Measurements from ENCODE around the gene FBRSL1.

FBRSL1 gene

GRCh38 chr12:132510746-132511477 lies 21.0 kb downstream of the FBRSL1 start:
- DNase-seq (ENCODE audit: low spot score): no peak

DNA sequence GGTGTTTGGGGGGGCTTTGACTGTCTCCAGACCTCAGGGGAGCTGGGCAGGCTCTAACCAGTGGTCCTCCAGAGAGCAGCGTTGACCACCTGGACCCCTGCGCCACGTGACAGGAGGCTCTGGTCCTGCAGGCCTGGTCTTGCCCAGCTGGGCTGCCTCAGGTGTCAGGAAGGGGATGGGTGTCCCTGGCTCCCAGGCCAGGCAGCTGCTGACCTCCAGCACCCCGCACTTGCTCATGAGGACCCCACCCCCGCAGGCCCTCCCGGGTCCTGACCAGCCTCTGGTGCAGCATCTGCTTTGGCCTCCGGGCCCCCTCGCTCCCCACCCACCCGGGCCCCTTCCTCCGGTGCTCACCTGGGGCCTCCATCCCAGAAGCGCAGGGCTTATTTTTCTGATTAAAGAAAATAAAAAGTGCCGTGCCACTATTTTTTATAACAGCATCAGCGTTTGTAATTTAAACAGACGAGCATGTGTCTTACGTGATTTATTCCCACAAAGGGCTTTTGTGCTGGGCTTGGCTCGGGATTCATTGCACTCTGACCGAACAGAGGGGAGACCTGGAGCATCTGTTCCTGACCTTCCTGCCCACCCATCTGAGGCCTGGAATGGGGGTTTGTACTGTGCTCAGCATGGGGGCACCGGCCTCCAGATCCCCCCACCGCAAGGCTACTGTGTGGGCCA lies 21.7 kb downstream of the FBRSL1 start:
- peak; percentile 46 for DNase-seq (ENCODE audit: low spot score)

- peak; percentile 48 for DNase-seq (ENCODE audit: low spot score)
These were observed 22.5 kb downstream of the FBRSL1 start for GRCh38 chr12:132512197-132513069.

DNA sequence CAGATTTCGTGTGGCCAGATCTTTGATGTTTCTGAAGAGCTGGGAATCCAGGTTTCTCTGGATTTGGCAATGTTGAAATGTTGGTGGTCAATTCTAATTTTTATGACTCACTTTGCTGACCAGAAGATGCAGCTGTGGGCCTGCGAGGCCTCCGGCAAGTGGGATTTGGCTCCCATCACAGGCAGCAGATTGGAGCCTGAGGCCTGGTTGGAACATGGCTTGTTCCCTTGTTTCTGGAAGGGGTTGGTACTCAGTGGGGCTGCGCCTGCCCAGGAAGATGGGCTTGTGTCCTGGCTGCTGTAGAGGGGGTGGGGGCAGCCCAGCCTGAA lies 23.1 kb downstream of the FBRSL1 start:
- DNase-seq (ENCODE audit: low spot score): no peak

DNA sequence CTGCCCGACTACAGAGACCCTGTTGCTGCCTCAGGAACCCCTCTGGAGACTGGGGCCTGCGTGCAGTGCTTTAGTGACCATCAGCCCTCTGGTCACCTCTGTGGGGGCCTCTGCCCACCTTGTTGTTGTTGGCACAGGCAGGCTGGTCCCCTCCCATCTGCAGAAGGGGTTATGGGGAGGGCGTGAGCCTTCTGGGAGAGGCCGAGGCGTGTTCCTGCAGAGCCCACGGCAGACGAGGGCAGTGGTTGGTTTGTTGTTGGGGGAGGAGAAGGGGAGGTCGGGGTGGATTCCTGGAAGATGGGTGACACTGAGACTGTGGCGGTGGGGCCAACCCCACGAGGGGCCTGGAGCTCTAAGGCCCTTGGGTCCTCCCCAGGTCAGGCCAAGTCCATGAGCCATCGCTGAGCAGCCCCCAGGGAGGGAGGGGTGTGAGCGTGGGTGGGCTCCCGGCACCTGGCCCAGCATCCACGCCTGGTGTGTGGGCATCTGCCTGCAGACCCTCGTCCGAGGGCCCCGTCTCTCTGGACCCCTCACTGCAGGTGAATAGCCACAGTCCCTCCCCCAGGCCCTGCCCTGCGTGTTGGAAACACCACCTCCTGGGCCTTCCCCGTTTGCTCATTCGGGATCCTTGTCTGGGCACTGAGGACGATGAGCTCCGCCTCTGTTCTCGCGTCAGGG lies 23.6 kb downstream of the FBRSL1 start:
- DNase-seq (ENCODE audit: low spot score): no peak

DNA sequence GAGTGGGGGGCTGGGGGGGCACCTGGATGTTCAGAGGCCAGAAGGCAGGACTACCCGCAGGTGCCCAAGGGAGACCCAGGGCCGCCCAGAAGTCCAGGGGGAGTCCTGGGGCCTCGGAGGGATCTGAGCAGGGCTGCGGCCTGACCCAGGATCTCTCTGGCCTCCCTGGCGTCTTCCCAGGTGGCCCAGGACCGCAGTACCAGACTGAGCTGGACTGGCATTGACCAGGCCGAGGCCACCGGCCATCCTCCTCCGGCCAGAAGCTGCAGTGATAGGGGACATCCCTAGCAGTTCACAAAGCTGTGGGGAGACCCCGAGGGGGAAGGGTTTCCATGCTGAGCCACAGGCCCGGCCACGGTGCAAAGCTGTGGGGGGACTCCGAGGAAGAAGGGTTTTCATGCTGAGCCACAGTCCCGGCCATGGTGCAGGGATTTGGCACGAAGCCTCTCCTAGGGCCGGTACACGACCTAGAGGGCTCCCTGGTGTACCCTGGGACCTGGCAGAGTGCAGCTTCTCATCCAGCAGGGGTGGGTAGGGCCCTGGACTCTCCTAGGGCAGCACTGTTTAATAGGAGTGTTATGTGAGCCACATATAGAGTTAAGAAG lies 24.4 kb downstream of the FBRSL1 start:
- DNase-seq (ENCODE audit: low spot score): no peak

DNA sequence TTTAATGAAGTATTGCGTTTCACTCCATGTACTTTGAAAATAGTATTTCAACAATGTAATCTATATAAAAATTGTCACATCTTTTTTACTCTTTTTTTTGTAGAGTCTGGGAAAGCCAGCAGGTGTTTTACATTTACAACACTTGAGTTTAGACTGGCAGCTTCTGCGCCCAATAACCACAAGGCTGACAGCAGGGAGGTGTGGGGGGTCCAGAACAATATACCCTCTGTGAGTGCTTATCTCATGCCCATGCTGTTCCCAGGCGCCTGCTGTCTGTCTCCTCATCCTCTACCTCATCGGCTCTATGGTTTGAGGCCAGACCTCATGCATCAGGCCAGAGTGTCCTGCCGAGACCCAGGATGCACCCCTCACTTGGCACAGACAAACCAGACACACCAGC lies 24.9 kb downstream of the FBRSL1 start:
- DNase-seq (ENCODE audit: low spot score): no peak

DNA sequence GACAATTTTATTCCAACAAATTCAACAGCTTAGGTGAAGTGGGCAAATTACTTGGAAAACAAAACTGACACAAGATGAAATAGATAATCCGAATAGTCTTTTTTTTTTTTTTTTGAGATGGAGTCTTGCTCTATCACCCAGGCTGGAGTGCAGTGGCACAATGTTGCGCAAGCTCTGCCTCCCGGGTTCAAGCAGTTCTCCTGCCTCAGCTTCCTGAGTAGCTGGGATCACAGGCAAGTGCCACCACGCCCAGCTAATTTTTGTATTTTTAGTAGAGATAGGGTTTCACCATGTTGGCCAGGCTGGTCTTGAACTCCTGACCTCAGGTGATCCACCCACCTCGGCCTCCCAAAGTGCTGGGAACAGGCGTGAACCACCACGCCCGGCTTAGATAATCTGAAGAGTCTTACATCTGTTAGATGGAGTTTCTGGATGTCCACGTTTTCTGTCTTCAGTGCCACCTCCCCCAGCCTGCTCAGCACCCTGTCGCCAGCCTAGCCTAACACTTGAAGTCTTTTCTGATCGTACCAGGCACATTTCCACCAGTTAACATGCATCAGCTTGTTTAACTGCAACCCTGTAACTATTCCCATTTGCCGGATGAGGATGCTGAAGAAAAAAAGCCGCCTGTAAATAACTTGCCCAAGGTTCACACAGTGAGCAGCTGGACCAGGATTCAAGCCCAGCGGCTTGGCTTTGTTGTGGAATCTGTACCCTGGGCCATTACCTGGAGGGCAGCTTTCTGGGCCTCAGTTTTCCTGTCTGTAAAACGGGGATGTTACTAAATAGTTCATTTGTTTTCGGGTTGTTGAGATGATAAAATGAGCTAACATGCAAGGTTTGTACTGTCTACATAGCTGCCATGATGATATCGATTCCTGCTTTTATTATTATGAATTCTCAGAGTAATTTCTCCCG lies 26.4 kb downstream of the FBRSL1 start:
- DNase-seq (ENCODE audit: low spot score): no peak

DNA sequence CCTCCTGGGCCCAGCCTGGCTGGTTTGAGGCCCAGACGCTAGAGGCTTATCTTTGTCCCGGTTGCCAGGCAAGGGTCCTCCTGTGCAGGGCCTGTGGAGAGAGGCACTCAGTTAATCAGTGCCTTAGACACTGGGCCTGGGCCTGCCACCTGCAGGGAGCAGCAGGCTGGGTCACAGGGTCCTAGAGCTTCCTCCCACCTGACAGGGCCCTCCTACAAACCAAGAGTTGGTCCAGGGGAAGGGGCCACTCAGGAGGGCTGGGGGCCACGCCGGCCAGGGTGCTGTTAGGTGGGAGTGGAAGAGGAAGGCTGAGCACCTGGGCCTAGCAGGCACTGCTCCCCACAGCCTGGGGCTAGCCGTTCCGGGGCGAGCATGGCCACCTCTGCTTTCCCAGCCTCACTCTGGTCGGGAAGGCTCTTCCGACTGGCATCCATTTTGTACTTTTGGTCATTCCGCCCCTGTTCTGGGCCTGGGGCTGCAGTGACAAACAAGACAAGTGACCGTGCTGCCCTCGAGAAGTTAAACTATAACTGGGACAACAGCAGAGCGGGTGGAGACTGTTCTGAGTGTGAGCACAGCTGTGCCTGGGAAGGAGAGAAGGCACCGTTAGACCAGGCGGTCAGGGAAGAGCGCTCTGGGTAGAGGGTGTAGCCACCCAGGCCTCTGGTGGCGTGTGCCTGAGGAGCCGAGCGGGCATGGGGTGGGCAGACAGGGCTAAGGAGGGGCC lies 27.2 kb downstream of the FBRSL1 start:
- no peak for DNase-seq (ENCODE audit: low spot score)

GRCh38 chr12:132517740-132518100 lies 27.8 kb downstream of the FBRSL1 start:
- peak; percentile 65 for DNase-seq (ENCODE audit: low spot score)

GRCh38 chr12:132518354-132518992 lies 28.5 kb downstream of the FBRSL1 start:
- no peak for DNase-seq (ENCODE audit: low spot score)

DNA sequence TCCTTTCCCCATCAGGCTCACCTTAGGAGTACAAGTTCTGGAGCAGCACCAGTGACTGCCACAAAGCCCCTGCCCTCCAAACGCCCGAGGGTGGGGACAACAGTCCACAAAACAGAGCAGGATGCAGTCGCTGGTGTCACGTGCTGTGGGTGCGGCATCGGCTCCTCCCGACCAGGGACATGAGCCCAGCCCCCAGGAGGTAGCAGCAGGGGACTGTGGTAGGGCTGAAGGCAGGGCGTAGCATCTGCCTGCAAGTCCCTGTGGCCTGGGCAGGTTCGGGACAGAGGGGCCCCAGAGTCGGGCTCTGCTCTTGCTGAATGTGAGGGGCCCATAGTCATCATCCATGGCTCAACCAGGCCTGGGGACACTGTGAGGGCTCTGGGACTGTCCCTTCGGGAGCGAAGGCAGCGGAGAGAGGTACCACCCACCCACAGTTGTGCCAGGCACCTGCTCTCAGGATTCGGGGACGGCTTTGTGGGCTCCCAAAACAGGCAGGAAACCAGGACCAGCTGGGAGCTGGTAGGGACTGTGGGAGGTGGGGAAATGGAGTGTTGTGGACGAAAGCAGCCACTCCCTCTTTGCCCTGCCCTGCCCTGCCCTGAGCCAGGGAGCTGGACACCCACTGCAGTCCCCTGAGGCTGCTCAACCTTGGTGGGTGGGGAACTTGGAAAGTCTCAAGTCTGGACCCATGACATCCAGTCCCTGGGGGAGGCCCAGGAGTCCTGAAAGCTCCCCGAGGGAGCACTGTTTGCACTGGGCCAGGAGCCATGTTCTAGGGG lies 30.7 kb downstream of the FBRSL1 start:
- DNase-seq (ENCODE audit: low spot score): no peak

DNA sequence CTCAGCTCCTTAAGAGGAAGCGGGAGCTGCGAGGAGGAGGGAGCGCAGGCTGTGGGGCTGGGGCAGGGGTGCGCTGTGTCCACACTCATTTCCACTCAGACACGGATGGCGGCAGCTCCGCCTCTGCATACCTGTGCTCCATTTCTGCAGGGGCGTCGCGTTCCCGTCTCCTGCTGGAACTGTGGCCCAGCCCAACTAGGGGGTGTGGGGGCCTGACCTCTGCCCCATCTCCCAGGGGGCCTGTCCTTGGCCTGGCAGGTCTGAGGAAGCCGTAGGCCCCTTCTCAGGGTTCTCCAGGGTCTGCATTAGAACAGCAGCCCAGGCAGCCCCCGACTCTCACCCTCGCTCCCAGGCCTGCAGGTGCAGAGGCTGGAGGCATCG lies 31.2 kb downstream of the FBRSL1 start:
- no peak for DNase-seq (ENCODE audit: low spot score)

- DNase-seq (ENCODE audit: low spot score): no peak
These were observed 31.9 kb downstream of the FBRSL1 start for GRCh38 chr12:132521712-132522292.

- no peak for DNase-seq (ENCODE audit: low spot score)
These were observed 32.8 kb downstream of the FBRSL1 start for GRCh38 chr12:132522592-132523380.

GRCh38 chr12:132523576-132524331 lies 33.8 kb downstream of the FBRSL1 start:
- peak; percentile 77 for DNase-seq (ENCODE audit: low spot score)

GRCh38 chr12:132524405-132524804 lies 34.5 kb downstream of the FBRSL1 start:
- no peak for DNase-seq (ENCODE audit: low spot score)

All from Ammon's horn (tissue), 1 donor.